Fibroblast of skin of abdomen (primary cell): ENCODE measurements around the gene IL16.
A peak's percentile ranks its signal among the peaks of the same experiment; 100 is the strongest.

Experiments used
- DNase-seq: peaks from one replicate; pipeline ENCODE4 v3.0.0-alpha.2; 2013

The IL16 gene

DNA sequence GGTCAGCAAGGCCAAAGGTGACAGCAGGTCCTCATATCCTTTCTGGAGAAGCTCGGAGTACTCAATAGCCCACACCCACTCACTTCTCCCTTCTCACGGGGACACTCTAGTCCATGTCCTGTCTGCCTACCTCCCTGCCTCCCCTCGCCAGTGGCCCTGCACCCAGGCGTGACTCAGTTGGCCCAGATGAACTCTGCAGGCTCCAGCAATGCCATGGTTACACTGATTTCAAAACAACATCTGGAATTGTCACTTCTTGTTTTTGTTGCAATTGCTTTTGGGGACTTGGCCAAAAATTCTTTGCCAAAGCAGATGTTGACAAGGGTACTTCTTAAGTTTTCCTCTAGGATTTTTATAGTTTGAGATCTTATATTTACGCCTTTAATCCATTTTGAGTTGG is 13.0 kb downstream of the IL16 start:
- no peak for DNase-seq

GRCh38 chr15:81211376-81211775 is 14.7 kb downstream of the IL16 start:
- DNase-seq = no peak

DNA sequence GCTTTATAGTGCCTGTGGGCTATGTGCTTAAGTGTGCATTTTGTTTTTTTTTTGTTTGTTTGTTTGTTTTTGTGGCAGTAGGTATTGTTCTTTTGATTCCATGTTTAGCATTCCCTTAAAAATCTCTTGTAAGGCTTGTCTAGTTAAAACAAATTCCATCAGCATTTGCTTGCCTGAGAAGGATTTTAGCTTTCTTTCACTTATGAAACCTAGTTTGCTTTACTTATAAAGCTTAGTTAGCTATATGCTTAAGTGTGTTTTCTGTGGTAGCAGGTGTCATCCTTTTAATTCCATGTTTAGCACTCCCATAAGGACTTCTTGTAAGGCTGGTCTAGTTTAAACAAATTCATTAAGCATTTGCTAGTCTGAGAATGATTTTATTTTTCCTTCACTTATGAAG is 17.3 kb downstream of the IL16 start:
- DNase-seq = no peak

- DNase-seq = no peak
Observed at GRCh38 chr15:81215531-81215930, 18.9 kb downstream of the IL16 start.

DNA sequence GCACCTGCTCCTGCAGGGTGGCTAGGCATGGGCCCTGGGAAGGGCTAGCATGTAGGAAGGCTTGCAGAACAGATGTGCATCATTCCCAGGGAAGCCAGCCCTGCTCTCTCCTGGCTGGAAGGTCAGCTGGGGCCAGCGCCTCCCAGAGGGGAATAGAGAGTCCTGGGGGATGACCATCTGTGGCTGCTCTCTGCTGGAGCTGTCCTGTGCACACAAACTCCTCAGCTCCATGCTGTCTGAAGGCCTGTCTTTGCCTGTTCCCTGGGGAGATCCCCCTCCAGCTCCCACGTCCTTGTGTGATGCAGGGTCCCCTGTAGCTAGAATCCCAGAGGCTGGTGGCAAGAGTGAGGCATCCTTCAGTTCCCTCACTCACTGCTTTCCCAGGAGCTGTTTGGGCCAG is 19.3 kb downstream of the IL16 start:
- DNase-seq = no peak

DNA sequence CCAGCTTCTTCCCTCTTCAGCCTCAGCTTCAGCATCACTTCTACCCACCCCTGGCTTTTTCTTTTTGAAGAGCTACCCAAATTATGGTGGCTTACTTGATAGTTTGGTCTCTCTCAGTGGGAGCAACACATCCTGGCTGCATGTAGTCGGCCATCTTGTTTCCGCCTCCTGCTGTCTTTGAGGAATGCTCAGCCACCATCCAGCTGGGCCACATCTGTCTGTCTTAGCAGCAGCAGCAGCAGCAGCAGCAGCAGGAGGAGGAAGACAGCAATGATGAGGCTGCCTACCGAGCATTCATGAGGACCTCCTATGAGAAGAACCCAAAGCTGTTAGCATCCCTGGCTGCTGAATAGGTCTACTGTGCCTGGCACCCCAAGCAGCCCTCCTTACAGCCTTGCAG is 19.7 kb downstream of the IL16 start:
- peak; percentile 17 for DNase-seq

DNA sequence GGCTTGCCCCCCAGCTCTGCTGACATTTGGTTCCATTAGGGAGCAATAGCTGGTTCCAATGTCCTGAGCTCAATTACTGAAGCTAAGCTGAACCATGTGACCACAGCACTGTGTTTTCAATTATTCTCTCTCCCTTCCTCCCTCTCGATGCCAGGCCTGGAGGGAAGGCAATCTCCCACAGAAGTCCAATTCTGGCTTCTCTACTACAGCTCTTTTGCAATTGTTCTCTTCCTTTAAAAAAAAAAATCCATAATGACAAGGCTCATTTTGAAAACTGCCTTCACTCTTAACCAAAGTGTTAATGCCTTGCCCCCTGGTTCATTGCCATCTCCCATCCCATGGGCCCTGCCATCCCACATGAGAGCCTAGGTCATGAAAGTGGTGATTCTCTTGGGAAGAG is 24.8 kb downstream of the IL16 start:
- no peak for DNase-seq

DNA sequence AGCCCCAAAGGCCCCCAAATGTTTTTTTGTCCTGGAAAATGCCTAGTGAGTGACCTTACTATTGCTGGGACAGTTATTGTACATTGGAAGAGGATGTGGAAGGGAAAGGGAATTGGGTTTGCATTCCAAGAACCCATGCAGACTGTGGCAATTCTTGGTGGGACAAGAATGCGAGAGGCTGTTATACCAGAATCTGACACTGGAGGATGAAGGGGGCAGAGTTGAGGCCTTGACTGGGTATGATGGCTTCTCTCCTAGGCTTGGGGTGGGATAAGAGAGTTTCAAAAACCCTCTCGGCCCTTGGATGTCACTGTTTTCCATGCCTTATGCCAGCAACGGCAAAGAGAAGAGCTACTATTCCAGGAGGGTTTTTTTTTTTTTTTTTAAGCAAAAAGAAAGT is 25.3 kb downstream of the IL16 start:
- DNase-seq = no peak

DNA sequence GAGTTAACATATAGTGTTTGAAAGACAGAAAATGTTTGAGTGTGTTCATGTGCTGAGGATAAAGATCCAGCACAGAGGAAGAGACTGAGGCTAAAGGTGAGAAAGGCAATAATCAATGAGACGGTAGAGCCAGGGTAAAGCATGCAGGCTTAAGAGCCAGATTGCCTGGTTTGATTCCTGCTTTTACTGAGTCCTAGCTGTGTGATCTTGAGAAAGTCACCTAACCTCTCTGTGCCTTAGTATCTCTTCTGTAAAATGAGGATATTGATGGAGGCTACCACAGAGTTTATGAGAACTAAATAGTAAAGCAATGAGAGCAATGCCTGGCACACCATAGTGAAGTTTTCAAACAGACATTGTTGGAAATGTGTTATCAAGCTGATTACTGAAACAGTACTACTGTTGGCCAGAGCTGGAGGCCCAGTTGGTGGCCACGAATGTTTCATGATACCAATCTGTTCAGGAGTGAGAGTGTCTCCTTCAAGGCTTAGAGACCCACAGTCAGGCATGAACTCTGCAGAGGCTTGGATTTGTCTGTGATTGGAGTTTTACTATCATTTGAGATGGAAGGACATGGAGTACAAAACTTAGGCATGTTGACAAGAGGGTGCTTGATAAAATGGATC is 26.8 kb downstream of the IL16 start:
- no peak for DNase-seq

GRCh38 chr15:81224232-81224631 is 27.6 kb downstream of the IL16 start:
- DNase-seq = no peak

GRCh38 chr15:81225161-81225671 is 28.5 kb downstream of the IL16 start:
- DNase-seq = no peak

GRCh38 chr15:81227716-81228115 is 31.0 kb downstream of the IL16 start:
- DNase-seq = no peak

DNA sequence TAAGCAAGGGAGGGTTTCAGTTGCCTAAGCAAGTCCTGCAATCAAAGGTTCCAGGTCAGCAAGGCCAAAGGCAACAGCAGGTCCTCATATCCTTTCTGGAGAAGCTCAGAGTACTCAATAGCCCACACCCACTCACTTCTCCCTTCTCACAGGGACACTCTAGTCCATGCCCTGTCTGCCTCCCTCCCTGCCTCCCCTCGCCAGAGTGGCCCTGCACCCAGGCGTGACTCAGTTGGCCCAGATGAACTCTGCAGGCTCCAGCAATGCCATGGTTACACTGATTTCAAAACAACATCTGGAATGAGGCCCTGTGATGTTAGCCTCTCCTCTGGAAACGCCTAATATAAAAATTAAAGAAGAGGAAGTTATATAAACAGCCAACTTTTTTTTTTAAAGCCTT is 32.9 kb downstream of the IL16 start:
- DNase-seq = no peak

DNA sequence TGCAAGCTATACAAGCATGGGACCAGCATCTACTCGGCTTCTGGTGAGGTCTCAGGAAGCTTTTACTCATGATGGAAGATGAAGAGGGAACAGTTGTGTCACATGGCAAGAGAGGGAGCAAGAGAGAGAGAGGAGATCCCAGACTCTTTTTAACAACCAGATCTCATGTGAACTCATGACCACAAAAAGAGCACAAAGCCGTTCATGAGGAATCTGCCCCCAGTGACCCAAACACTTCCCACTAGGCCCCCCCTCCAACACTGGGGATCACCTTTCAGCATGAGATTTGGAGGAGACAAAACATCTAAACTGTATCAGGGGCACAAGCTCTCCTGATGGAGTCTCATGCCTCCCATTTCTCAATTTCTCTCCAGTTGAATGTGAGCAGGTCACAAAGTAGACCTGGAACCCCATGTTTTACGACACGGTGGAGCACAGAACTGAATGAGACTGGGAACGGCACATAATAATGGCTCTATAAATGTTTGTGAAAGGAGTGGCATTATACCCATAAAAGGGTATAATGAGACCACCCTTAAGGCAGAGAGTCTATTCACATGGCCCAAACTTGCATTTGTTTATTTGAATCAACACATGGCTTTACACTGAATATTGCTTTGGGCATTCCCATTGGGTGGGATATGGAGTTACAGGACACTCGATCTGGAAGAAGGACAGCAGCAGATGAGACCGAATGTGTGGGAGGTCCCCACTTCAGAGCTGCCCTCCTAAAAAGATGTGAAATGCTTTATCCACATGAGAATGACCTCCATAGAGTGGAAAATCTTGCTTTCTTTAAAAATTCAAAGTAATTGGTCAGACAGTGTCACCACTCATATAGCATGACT is 38.8 kb downstream of the IL16 start:
- DNase-seq = no peak

GRCh38 chr15:81239190-81239589 is 42.5 kb downstream of the IL16 start:
- peak; percentile 18 for DNase-seq

GRCh38 chr15:81242778-81243177 is 46.1 kb downstream of the IL16 start:
- DNase-seq = no peak

DNA sequence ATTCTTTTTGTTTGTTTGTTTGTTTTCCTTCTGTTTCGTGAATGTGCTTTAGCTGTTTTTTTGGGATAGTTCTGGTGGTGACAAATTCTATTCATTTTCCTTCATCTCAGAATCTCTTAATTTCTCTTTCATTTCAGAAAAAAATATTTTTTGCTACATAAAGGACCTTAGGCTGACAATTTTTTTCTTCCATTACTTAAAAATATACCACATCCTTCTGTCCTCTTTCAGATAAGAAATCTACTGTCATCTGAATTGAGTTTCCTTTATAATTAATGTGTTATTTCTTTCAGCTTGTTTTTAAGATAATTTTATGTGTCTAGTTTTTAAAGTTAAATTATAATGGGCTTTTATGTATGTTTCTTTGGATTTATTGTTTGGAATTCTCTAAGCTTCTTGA is 47.6 kb downstream of the IL16 start:
- DNase-seq = no peak

- DNase-seq = no peak
Observed at GRCh38 chr15:81253846-81254245, 57.2 kb downstream of the IL16 start.

GRCh38 chr15:81254277-81254915 is 57.7 kb downstream of the IL16 start:
- no peak for DNase-seq

GRCh38 chr15:81254916-81255290 is 58.2 kb downstream of the IL16 start:
- DNase-seq = no peak

DNA sequence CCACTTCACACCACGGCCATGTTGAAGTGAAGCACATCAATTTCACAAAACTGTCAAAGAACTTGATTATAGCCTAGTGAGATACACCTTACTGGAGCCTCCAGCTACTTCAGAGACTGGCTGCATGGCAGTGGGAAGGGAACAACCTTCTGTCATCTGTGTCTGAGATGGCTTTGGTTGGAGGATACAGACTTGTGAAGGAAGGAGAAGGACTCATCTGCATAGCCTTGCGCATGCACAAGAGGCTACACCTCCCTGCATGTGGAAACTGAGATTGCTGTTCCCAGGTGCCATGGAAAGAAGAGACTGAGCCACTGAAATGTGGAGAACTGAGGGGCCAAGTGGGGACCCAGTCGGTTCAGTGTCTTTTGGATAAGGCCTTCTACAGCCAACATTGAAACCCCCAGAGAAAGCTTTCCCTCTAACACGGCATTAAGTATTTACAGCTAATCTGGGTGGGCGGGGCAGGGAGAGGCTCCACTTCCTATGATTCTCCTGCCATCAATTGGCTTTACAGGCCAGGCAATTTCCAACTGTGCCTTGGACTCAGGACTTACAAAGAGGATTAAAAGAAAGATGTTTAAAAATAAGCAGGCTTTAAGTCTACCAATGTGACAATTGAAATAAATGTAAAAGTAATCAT is 58.8 kb downstream of the IL16 start:
- no peak for DNase-seq

GRCh38 chr15:81255958-81256320 is 59.3 kb downstream of the IL16 start:
- no peak for DNase-seq

DNA sequence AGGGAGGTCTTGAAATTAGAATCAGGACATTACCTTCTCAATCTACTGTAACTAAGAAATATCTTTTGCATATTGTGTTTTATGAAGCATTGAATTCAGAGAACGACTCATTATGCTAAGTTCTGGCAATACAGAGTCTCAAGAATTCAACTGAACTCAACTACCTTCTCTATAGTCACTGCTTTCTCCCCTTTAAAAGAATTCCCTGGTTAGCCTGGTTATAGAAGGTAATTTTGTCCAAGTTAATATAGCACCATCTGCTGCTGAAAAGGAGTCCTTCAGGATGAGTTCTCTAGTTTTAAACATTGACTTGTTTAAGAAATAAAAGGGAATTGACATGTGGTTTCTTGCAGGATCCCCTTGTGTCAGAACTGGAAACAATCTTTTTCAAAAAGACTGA is 60.2 kb downstream of the IL16 start:
- DNase-seq = peak; percentile 65
